Small intestine (tissue), 7 donors: ENCODE data around the gene CNOT4. TPM values are rescaled to one million over a fixed set of nuclear protein-coding genes. Genes with fewer than 3 reads are reported as not detected.

ENCODE experiments used
- DNase-seq, 2 donors: peaks; one replicate each; pipeline versions ENCODE4 v3.0.0 to v3.0.0-alpha.2; 2013
- FAIRE-seq: peaks from 2 replicates; lab custom pipeline; 2012; peaks lifted over from hg19 to GRCh38; lab: Jason Lieb, UNC
- H3K27ac ChIP-seq, 3 donors: one replicate each; pipeline ENCODE4 v1.5.1; 2013; ENCODE audit warnings: low read length in 2 of 3, mild to moderate bottlenecking in 2 of 3, control low read depth in 1 of 3, inconsistent platforms in 1 of 3, low read depth in 1 of 3, moderate library complexity in 1 of 3
- H3K27me3 ChIP-seq, 3 donors: one replicate each; pipeline ENCODE4 v1.6.1; 2013; ENCODE audit warnings: low read length in 3 of 3, inconsistent platforms in 1 of 3; ENCODE audit not compliant: control insufficient read depth in 3 of 3, insufficient read depth in 3 of 3
- H3K36me3 ChIP-seq, 3 donors: one replicate each; pipeline ENCODE4 v1.6.1; 2013; ENCODE audit warnings: low read length in 3 of 3, inconsistent platforms in 1 of 3, low read depth in 1 of 3, mild to moderate bottlenecking in 1 of 3, moderate library complexity in 1 of 3; ENCODE audit not compliant: control insufficient read depth in 3 of 3, insufficient read depth in 2 of 3
- H3K4me1 ChIP-seq, 3 donors: one replicate each; pipeline ENCODE4 v1.6.1; 2013; ENCODE audit warnings: low read length in 2 of 3, inconsistent platforms in 1 of 3, low read depth in 1 of 3, mild to moderate bottlenecking in 1 of 3, moderate library complexity in 1 of 3; ENCODE audit not compliant: control insufficient read depth in 3 of 3, insufficient read depth in 2 of 3
- H3K4me3 ChIP-seq, 3 donors: one replicate each; pipeline ENCODE4 v1.5.1; 2013; ENCODE audit warnings: low read length in 3 of 3, control low read depth in 1 of 3, inconsistent platforms in 1 of 3, low read depth in 1 of 3, mild to moderate bottlenecking in 1 of 3, moderate library complexity in 1 of 3
- H3K9me3 ChIP-seq, 2 donors: one replicate each; pipeline ENCODE4 v1.6.1; 2013; ENCODE audit warnings: low read depth in 1 of 2, low read length in 1 of 2; ENCODE audit not compliant: control insufficient read depth in 2 of 2, insufficient read depth in 1 of 2
- WGBS, 3 donors: extraction: QIAGEN DNeasy Blood & Tissue Kit; methylation state at CpG; one replicate each; pipeline ENCODE4 v1.1.7; 2013; 5-methylcytosine and 5-hydroxymethylcytosine counted together
- polyA plus RNA-seq, 4 donors: library from polyadenylated mRNA; stranded (reverse) in 3 of 4; unstranded in 1 of 4; fragments of 200-250 nt in 3 of 4; fragments of 120-200 nt in 1 of 4; gene quantifications; one replicate each; pipeline versions ENCODE4 v1.2.1 to v1.2.3, GENCODE V29; 2013
- donor health status: healthy with polysubstance abuse.
- donor health status: control.
- donor health status: control.
- donor health status: Bipolar disorder and iron deficiency.
- donor health status: healthy.

CNOT4 gene
- polyA plus RNA-seq, 4 donors: 5.1 to 19.3 (median 6.2) TPM

- Histone ChIP-seq H3K4me3 (no peak overlapping the region), H3K27ac (no peak overlapping the region), H3K27me3 (no peaks in the 10 kb centered on the region), H3K4me1 (peaks cover 0 to 16% (median 3%) of the 10 kb centered on the region in 3 donors), H3K36me3 (peaks cover 0 to 2% (median 0%) of the 10 kb centered on the region in 3 donors), H3K9me3 (no peaks in the 10 kb centered on the region)
- FAIRE-seq (no peak), DNase-seq (no peak)
Observed at GRCh38 chr7:135369405-135369804, 140.5 kb downstream of the CNOT4 start.

GRCh38 chr7:135368416-135369186, 141.3 kb downstream of the CNOT4 start:
- Histone ChIP-seq H3K4me3 (no peak overlapping the region), H3K9me3 (no peaks in the 10 kb centered on the region), H3K36me3 (peaks cover 0 to 5% (median 0%) of the 10 kb centered on the region in 3 donors), H3K4me1 (peaks cover 0 to 16% (median 3%) of the 10 kb centered on the region in 3 donors), H3K27ac (no peak overlapping the region), H3K27me3 (no peaks in the 10 kb centered on the region)
- FAIRE-seq (no peak), DNase-seq (no peak)
- WGBS, 3 donors: 91 to 95% (median 94%) methylated on average over 5 of the region's 5 CpGs

GRCh38 chr7:135366843-135367508, 142.9 kb downstream of the CNOT4 start:
- Histone ChIP-seq H3K36me3 (peaks cover 0 to 10% (median 5%) of the 10 kb centered on the region in 3 donors), H3K27ac (peak overlapping the region in 2 of 3 donors; percentile 41 to 68), H3K4me3 (no peak overlapping the region), H3K27me3 (no peaks in the 10 kb centered on the region), H3K9me3 (no peaks in the 10 kb centered on the region), H3K4me1 (peaks cover 0 to 16% (median 3%) of the 10 kb centered on the region in 3 donors)
- DNase-seq (peak; percentile 79 to 86), FAIRE-seq (no peak)
- WGBS, 3 donors: 47 to 81% (median 61%) methylated on average over 7 of the region's 7 CpGs

DNA sequence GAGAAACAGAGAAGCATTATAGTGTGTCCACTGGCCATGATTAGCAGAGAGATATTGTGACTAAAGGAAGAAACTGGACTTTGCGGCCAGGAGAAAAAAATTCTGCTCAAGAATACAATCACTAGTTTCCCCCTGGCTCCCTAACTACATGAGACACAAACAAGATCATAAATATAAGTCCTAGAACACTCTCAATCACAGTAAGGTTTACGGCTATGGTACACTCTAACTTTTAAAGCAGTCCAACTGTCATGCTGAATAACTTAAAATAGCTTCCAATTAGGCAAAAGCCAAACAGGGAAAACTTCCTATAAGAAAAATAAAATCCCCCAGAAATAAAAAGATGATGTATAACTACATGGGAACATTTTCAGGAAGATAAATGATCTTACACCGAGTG, 144.2 kb downstream of the CNOT4 start:
- Histone ChIP-seq H3K27ac (peak overlapping the region in 1 of 3 donors; percentile 33), H3K9me3 (no peaks in the 10 kb centered on the region), H3K4me3 (no peak overlapping the region), H3K27me3 (no peaks in the 10 kb centered on the region), H3K36me3 (peaks cover 0 to 11% (median 5%) of the 10 kb centered on the region in 3 donors), H3K4me1 (peaks cover 0 to 16% (median 3%) of the 10 kb centered on the region in 3 donors)
- FAIRE-seq: no peak
- WGBS, 3 donors: 84 to 90% (median 87%) methylated on average over 3 of the region's 3 CpGs
- peak in 1 of 2 donors; percentile 39 for DNase-seq

GRCh38 chr7:135364206-135364605, 145.7 kb downstream of the CNOT4 start:
- Histone ChIP-seq H3K36me3 (peaks cover 0 to 9% (median 5%) of the 10 kb centered on the region in 3 donors), H3K27me3 (no peaks in the 10 kb centered on the region), H3K4me1 (peaks cover 0 to 16% (median 3%) of the 10 kb centered on the region in 3 donors), H3K9me3 (no peaks in the 10 kb centered on the region), H3K27ac (no peak overlapping the region), H3K4me3 (no peak overlapping the region)
- FAIRE-seq (no peak), DNase-seq (no peak)
- 87 to 97% (median 91%) methylated on average over 2 of the region's 2 CpGs for WGBS, 3 donors

GRCh38 chr7:135362871-135363270, 147.0 kb downstream of the CNOT4 start:
- H3K27ac ChIP-seq: no peak overlapping the region
- FAIRE-seq: no peak
- no peaks in the 10 kb centered on the region for H3K27me3 ChIP-seq
- 94 to 98% (median 98%) methylated on average over 7 of the region's 7 CpGs for WGBS, 3 donors
- H3K4me3 ChIP-seq: no peak overlapping the region
- H3K9me3 ChIP-seq: no peaks in the 10 kb centered on the region
- peaks cover 0 to 9% (median 5%) of the 10 kb centered on the region in 3 donors for H3K36me3 ChIP-seq
- no peak for DNase-seq
- H3K4me1 ChIP-seq: peaks cover 0 to 16% (median 0%) of the 10 kb centered on the region in 3 donors

DNA sequence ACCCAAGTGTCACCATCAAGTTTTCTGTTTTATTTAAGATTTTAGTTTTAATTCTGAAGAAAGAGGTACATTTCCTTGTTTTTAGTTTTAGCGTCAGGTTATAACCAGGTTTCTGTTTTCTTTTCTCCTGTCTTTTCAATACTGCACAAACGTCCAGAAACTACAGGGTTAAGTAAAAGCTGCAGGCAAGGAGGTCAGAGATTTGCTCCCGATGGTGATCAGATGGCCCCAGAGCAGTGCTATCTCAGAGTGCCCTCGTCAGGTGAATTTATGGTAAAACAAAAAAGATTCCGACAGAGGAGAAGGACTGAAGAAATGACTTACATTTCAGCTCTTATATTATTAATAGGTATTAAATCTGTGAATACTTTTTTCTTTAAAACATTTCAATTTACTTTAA, 148.1 kb downstream of the CNOT4 start:
- FAIRE-seq: no peak
- Histone ChIP-seq H3K27ac (no peak overlapping the region), H3K4me3 (no peak overlapping the region), H3K27me3 (no peaks in the 10 kb centered on the region), H3K4me1 (peaks cover 0 to 11% (median 0%) of the 10 kb centered on the region in 3 donors), H3K9me3 (no peaks in the 10 kb centered on the region), H3K36me3 (peaks cover 0 to 9% (median 5%) of the 10 kb centered on the region in 3 donors)
- DNase-seq: no peak
- 55 to 65% (median 60%) methylated on average over 5 of the region's 5 CpGs for WGBS, 3 donors

DNA sequence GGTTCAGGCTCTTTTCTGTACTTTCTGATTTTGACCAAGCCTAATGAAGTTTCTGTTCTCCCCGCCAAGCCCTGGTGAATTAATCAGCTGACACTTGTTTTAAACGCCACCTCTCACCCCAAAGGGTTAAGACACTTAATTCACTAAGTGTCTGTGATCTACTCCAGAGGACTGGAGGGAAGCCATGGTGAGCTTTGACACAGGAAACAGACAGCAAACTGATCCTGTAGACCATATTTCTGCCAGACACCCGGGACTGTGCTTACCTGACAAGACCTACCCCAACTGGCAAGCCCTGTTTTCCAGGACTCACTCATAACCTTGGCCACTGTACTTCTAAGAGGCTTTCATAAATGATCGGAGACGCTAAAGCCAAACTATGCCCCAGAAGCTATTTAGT, 150.3 kb downstream of the CNOT4 start:
- Histone ChIP-seq H3K4me1 (no peaks in the 10 kb centered on the region), H3K4me3 (no peak overlapping the region), H3K27ac (no peak overlapping the region), H3K36me3 (peaks cover 0 to 9% (median 5%) of the 10 kb centered on the region in 3 donors), H3K9me3 (no peaks in the 10 kb centered on the region), H3K27me3 (no peaks in the 10 kb centered on the region)
- DNase-seq (no peak), FAIRE-seq (no peak)
- 51 to 70% (median 63%) methylated on average over 5 of the region's 5 CpGs for WGBS, 3 donors
